HEK293 (cell line): Measurements from ENCODE around the gene DDX31.

Experiments
- CTCF ChIA-PET: fragments of 350-600 bp; formaldehyde crosslinking; extraction: SDS; loops from one replicate; lab custom pipeline; 2021; ENCODE audit warnings: antibody characterized with exemption; lab: Yijun Ruan, JAX
- POLR2A ChIA-PET: fragments of 300-600 bp; formaldehyde crosslinking; extraction: SDS; loops from one replicate; lab custom pipeline; 2020; ENCODE audit warnings: antibody characterized with exemption, inconsistent platforms; lab: Yijun Ruan, JAX
- H3K27ac ChIP-seq: fragments of 200-500 bp; sonication (Bioruptor generic); 2 replicates; pipeline ENCODE4 v1.5.1; 2014; ENCODE audit warnings: low read depth, low read length, control low read depth, inconsistent platforms; ENCODE audit errors: extremely low read depth
- H3K36me3 ChIP-seq, 2 experiments: fragments of 200-500 bp in 1 of 2; sonication (Bioruptor generic) in 1 of 2; 1 replicate in 1 of 2; 2 replicates in 1 of 2; pipeline ENCODE4 v1.5.1; 2014 to 2017; ENCODE audit warnings: inconsistent platforms in 2 of 2, low read length in 2 of 2; ENCODE audit not compliant: control insufficient read depth in 2 of 2, insufficient read depth in 1 of 2
- H3K4me1 ChIP-seq: fragments of 200-500 bp; sonication (Bioruptor generic); 2 replicates; pipeline ENCODE4 v1.5.1; 2014; ENCODE audit warnings: mild to moderate bottlenecking, low read length, inconsistent platforms; ENCODE audit not compliant: control insufficient read depth, insufficient read depth
- H3K4me3 ChIP-seq: 2 replicates; pipeline ENCODE4 v1.5.1; 2011; ENCODE audit warnings: low read depth, mild to moderate bottlenecking, control low read depth, low read length, moderate library complexity
- H3K9me3 ChIP-seq: fragments of 200-500 bp; sonication (Bioruptor generic); 2 replicates; pipeline ENCODE4 v1.5.1; 2014; ENCODE audit warnings: low read depth, low read length, inconsistent platforms; ENCODE audit not compliant: control insufficient read depth, insufficient read depth
- CTCF ChIP-seq: fragments of 450-650 bp; formaldehyde crosslinking; IDR thresholded peaks from 2 replicates; pipeline ENCODE4 v1.5.1; 2016; ENCODE audit warnings: missing biosample characterization, missing genetic modification characterization
- GLIS1 ChIP-seq: fragments of 450-650 bp; formaldehyde crosslinking; IDR thresholded peaks from 2 replicates; pipeline ENCODE4 v1.5.1; 2016; ENCODE audit warnings: missing biosample characterization, missing genetic modification characterization
- PBX3 ChIP-seq: sonication (generic); formaldehyde crosslinking; IDR thresholded peaks from 2 replicates; pipeline ENCODE4 v1.8.1; 2022; ENCODE audit warnings: mild to moderate bottlenecking, moderate library complexity, missing genetic modification reagents
- ZBTB17 ChIP-seq: fragments of 450-650 bp; formaldehyde crosslinking; IDR thresholded peaks from 2 replicates; pipeline ENCODE4 v1.5.1; 2016; ENCODE audit warnings: missing biosample characterization, missing genetic modification characterization
- ZEB2 ChIP-seq: fragments of 450-650 bp; formaldehyde crosslinking; IDR thresholded peaks from 2 replicates; pipeline ENCODE4 v1.5.1; 2016; ENCODE audit warnings: missing biosample characterization, missing genetic modification characterization
- ZFP69B ChIP-seq: fragments of 450-650 bp; formaldehyde crosslinking; IDR thresholded peaks from 2 replicates; pipeline ENCODE4 v1.5.1; 2016; ENCODE audit warnings: missing biosample characterization, missing genetic modification characterization
- ZNF140 ChIP-seq: fragments of 450-650 bp; formaldehyde crosslinking; IDR thresholded peaks from 2 replicates; pipeline ENCODE4 v1.5.1; 2016; ENCODE audit warnings: missing biosample characterization, missing genetic modification characterization
- ZNF24 ChIP-seq: fragments of 450-650 bp; formaldehyde crosslinking; IDR thresholded peaks from 2 replicates; pipeline ENCODE4 v1.5.1; 2016; ENCODE audit warnings: missing biosample characterization, missing genetic modification characterization
- ZNF629 ChIP-seq: fragments of 450-650 bp; formaldehyde crosslinking; IDR thresholded peaks from 2 replicates; pipeline ENCODE4 v1.5.1; 2017; ENCODE audit warnings: missing biosample characterization, missing genetic modification characterization
- ZNF747 ChIP-seq: fragments of 450-650 bp; formaldehyde crosslinking; IDR thresholded peaks from 2 replicates; pipeline ENCODE4 v1.5.1; 2016; ENCODE audit warnings: missing biosample characterization, missing genetic modification characterization
- ZNF843 ChIP-seq: fragments of 450-650 bp; formaldehyde crosslinking; IDR thresholded peaks from 2 replicates; pipeline ENCODE4 v1.5.1; 2016; ENCODE audit warnings: missing biosample characterization, missing genetic modification characterization
- ZSCAN23 ChIP-seq: fragments of 450-650 bp; formaldehyde crosslinking; IDR thresholded peaks from 2 replicates; pipeline ENCODE4 v1.5.1; 2016; ENCODE audit warnings: missing biosample characterization, missing genetic modification characterization

The DDX31 gene

GRCh38 chr9:132548751-132549640 lies 120.8 kb downstream of the DDX31 start:
- no peak for TF ChIP-seq CTCF
- TF ChIP-seq, all 188 proteins: peak for 0
- Histone ChIP-seq H3K4me1 (no peaks in the 10 kb centered on the region; the same call in 1 of the 2 replicates), H3K4me3 (no peak overlapping the region), H3K9me3 (no peaks in the 10 kb centered on the region), H3K36me3 (no peaks in the 10 kb centered on the region), H3K27ac (no peak overlapping the region)
- POLR2A ChIA-PET: no interaction called here
- CTCF ChIA-PET: interaction anchor here (0.7 to 1.6 kb wide), 5 partner anchors 11 to 42 kb away, joined by 3 to 6 read pairs (median 3); no protein-coding TSS in a partner anchor

GRCh38 chr9:132547976-132548730 lies 121.6 kb downstream of the DDX31 start:
- POLR2A ChIA-PET: no interaction called here
- no peaks in the 10 kb centered on the region for H3K36me3 ChIP-seq
- H3K27ac ChIP-seq: no peak overlapping the region
- no peak overlapping the region for H3K4me3 ChIP-seq
- H3K9me3 ChIP-seq: no peaks in the 10 kb centered on the region
- CTCF ChIA-PET: interaction anchor here (0.6 to 1.6 kb wide), 2 partner anchors 27 to 39 kb away, joined by 5 to 6 read pairs; no protein-coding TSS in a partner anchor
- no peaks in the 10 kb centered on the region; the same call in 1 of the 2 replicates for H3K4me1 ChIP-seq
- no peak for TF ChIP-seq GLIS1 (tag by site-specific recombination)
- no peak for TF ChIP-seq ZFP69B (tag by site-specific recombination)

- TF ChIP-seq ZNF843 (tag by site-specific recombination) (no peak), PBX3 (CRISPR knock-in tag) (no peak), ZNF747 (tag by site-specific recombination) (no peak), ZNF24 (tag by site-specific recombination) (0 out of 2 replicates have a peak, but pooled peaks have one; percentile 25), ZSCAN23 (tag by site-specific recombination) (no peak), ZNF140 (tag by site-specific recombination) (no peak)
Observed at GRCh38 chr9:132547436-132547835, 122.3 kb downstream of the DDX31 start.

GRCh38 chr9:132547052-132547431 lies 122.7 kb downstream of the DDX31 start:
- Histone ChIP-seq H3K36me3 (no peaks in the 10 kb centered on the region), H3K4me1 (no peaks in the 10 kb centered on the region; the same call in 1 of the 2 replicates), H3K27ac (no peak overlapping the region), H3K4me3 (no peak overlapping the region), H3K9me3 (no peaks in the 10 kb centered on the region)
- ChIA-PET CTCF (interaction anchor here (0.6 to 1.6 kb wide), 2 partner anchors 28 to 69 kb away, joined by 3 to 6 read pairs; no protein-coding TSS in a partner anchor), POLR2A (no interaction called here)
- TF ChIP-seq ZEB2 (tag by site-specific recombination) (peak; percentile 39; the same call in 1 of the 2 replicates), ZBTB17 (tag by site-specific recombination) (peak; percentile 29; the same call in 1 of the 2 replicates), ZNF629 (tag by site-specific recombination) (no peak)

More at GRCh38 chr9:132547436-132547835, 122.3 kb downstream of the DDX31 start:
- H3K36me3 ChIP-seq: no peaks in the 10 kb centered on the region
- H3K9me3 ChIP-seq: no peaks in the 10 kb centered on the region
- POLR2A ChIA-PET: no interaction called here
- no peak overlapping the region for H3K4me3 ChIP-seq
- CTCF ChIA-PET: interaction anchor here (0.6 to 1.6 kb wide), 2 partner anchors 28 to 69 kb away, joined by 3 to 6 read pairs; no protein-coding TSS in a partner anchor
- no peak overlapping the region for H3K27ac ChIP-seq
- no peaks in the 10 kb centered on the region; the same call in 1 of the 2 replicates for H3K4me1 ChIP-seq
